Progenitor cell of endocrine pancreas (in vitro differentiated cells): Measurements from ENCODE around the gene ZNF407. TPM values are rescaled to one million over a fixed set of nuclear protein-coding genes. Genes with fewer than 3 reads are reported as not detected.

Experiments
- DNase-seq: peaks from one replicate; pipeline ENCODE4 v3.0.0; 2021; ENCODE audit warnings: low spot score; ENCODE audit not compliant: unreplicated experiment
- H3K27ac Mint-ChIP-seq: 2 replicates; pipeline ENCODE4 v1.8.0; 2021; ENCODE audit warnings: mild to moderate bottlenecking, moderate library complexity, mixed read lengths
- H3K27me3 Mint-ChIP-seq: 2 replicates; pipeline ENCODE4 v1.8.0; 2021; ENCODE audit warnings: mixed read lengths
- H3K36me3 Mint-ChIP-seq: 2 replicates; pipeline ENCODE4 v1.8.0; 2022; ENCODE audit warnings: mixed read lengths; ENCODE audit not compliant: insufficient read depth
- H3K4me1 Mint-ChIP-seq: 2 replicates; pipeline ENCODE4 v1.8.0; 2021; ENCODE audit warnings: low read depth, mixed read lengths
- H3K4me3 Mint-ChIP-seq: 2 replicates; pipeline ENCODE4 v1.8.0; 2021; ENCODE audit warnings: low read depth, mild to moderate bottlenecking, moderate library complexity, mixed read lengths
- H3K9me3 Mint-ChIP-seq: 2 replicates; pipeline ENCODE4 v1.8.0; 2021; ENCODE audit warnings: low read depth, mixed read lengths
- CTCF ChIP-seq: fragments of 200-600 bp; sonication (generic); IDR thresholded peaks from one replicate; pipeline ENCODE4 v1.5.0; 2021; ENCODE audit warnings: antibody characterized with exemption, mild to moderate bottlenecking; ENCODE audit not compliant: unreplicated experiment
- total RNA-seq: library from RNA; stranded (reverse); gene quantifications from 2 replicates; pipeline ENCODE4 v1.2.1, GENCODE V29; 2021

The ZNF407 gene
- total RNA-seq, 1 donor from 2014 or later = 18.1 TPM

GRCh38 chr18:75106746-75107145 is 509.1 kb downstream of the ZNF407 start:
- TF ChIP-seq CTCF = no peak
- H3K27me3 Mint-ChIP-seq = peaks cover 9% of the 10 kb centered on the region
- H3K4me3 Mint-ChIP-seq = no peak overlapping the region
- H3K36me3 Mint-ChIP-seq = no peaks in the 10 kb centered on the region
- H3K4me1 Mint-ChIP-seq = no peaks in the 10 kb centered on the region
- DNase-seq = no peak
- H3K9me3 Mint-ChIP-seq = peaks cover 4% of the 10 kb centered on the region
- H3K27ac Mint-ChIP-seq = no peak overlapping the region

- Mint-ChIP-seq H3K27ac (no peak overlapping the region), H3K27me3 (peaks cover 9% of the 10 kb centered on the region), H3K9me3 (no peaks in the 10 kb centered on the region), H3K4me3 (no peak overlapping the region), H3K4me1 (no peaks in the 10 kb centered on the region), H3K36me3 (no peaks in the 10 kb centered on the region)
- no peak for TF ChIP-seq CTCF
- DNase-seq = no peak
Measured at GRCh38 chr18:75107196-75107930, 509.7 kb downstream of the ZNF407 start.

- DNase-seq = no peak
- Mint-ChIP-seq H3K4me1 (no peaks in the 10 kb centered on the region), H3K4me3 (no peak overlapping the region), H3K36me3 (no peaks in the 10 kb centered on the region), H3K27me3 (peaks cover 9% of the 10 kb centered on the region), H3K27ac (no peak overlapping the region), H3K9me3 (no peaks in the 10 kb centered on the region)
- TF ChIP-seq CTCF = no peak
Measured at GRCh38 chr18:75107931-75108276, 510.2 kb downstream of the ZNF407 start.

GRCh38 chr18:75108579-75109318 is 511.1 kb downstream of the ZNF407 start:
- H3K4me3 Mint-ChIP-seq = no peak overlapping the region
- no peaks in the 10 kb centered on the region for H3K36me3 Mint-ChIP-seq
- no peak for TF ChIP-seq CTCF
- no peaks in the 10 kb centered on the region for H3K4me1 Mint-ChIP-seq
- peak overlapping the region; percentile 37 for H3K27ac Mint-ChIP-seq
- H3K9me3 Mint-ChIP-seq = no peaks in the 10 kb centered on the region
- H3K27me3 Mint-ChIP-seq = peaks cover 9% of the 10 kb centered on the region
- no peak for DNase-seq

- no peak for DNase-seq
- TF ChIP-seq CTCF = no peak
- peaks cover 6% of the 10 kb centered on the region for H3K27me3 Mint-ChIP-seq
- no peak overlapping the region for H3K4me3 Mint-ChIP-seq
- no peaks in the 10 kb centered on the region for H3K4me1 Mint-ChIP-seq
- no peak overlapping the region for H3K27ac Mint-ChIP-seq
- no peaks in the 10 kb centered on the region for H3K9me3 Mint-ChIP-seq
- H3K36me3 Mint-ChIP-seq = no peaks in the 10 kb centered on the region
Measured at GRCh38 chr18:75109319-75109691, 511.6 kb downstream of the ZNF407 start.
